Upper lobe of right lung (tissue), 1 donor: ENCODE measurements around the gene NXPE1. TPM values are rescaled to one million over a fixed set of nuclear protein-coding genes. Genes with fewer than 3 reads are reported as not detected.

Source experiments
- ATAC-seq: fragments of 200-7000 bp; cut with Tn5 transposase; one replicate; pipeline ENCODE4 v1.9.1; 2020; ENCODE audit warnings: mild to moderate bottlenecking, moderate library complexity
- DNase-seq: peaks from one replicate; pipeline ENCODE4 v3.0.0-alpha.2; 2020
- H3K27ac ChIP-seq: fragments of 200-600 bp; one replicate; pipeline ENCODE4 v1.8.0; 2022
- H3K27me3 ChIP-seq: fragments of 200-600 bp; one replicate; pipeline ENCODE4 v1.8.0; 2022; ENCODE audit warnings: mild to moderate bottlenecking
- H3K36me3 ChIP-seq: fragments of 200-600 bp; one replicate; pipeline ENCODE4 v1.8.0; 2022
- H3K4me1 ChIP-seq: fragments of 200-600 bp; one replicate; pipeline ENCODE4 v1.8.0; 2022
- H3K4me3 ChIP-seq: fragments of 200-600 bp; one replicate; pipeline ENCODE4 v1.8.0; 2022; ENCODE audit warnings: mild to moderate bottlenecking
- H3K9me3 ChIP-seq: fragments of 200-600 bp; one replicate; pipeline ENCODE4 v1.8.0; 2022
- intact Hi-C: fragments of 100-400 bp; cut with DNase I; formaldehyde crosslinking; loops from one replicate; pipeline ENCODE4 v1.11.0; 2022
- total RNA-seq: library from RNA; stranded (reverse); fragmentation: NEBNext Ultra II Directional; extraction: Animal tissue kit (Norgen Biotek cat#: 25700); gene quantifications from one replicate; pipeline ENCODE4 v1.2.1, GENCODE V29; 2021
- TF ChIP-seq, protein P1 (sequence below): fragments of 200-600 bp; IDR thresholded peaks from one replicate; pipeline ENCODE4 v1.8.0; 2022; ENCODE audit warnings: antibody characterized with exemption
- donor health status: DM: no; HTN: yes; CAD: no; lungs with severe emphysema.

Gene NXPE1
- total RNA-seq, 1 donor from 2014 or later = not detected

DNA sequence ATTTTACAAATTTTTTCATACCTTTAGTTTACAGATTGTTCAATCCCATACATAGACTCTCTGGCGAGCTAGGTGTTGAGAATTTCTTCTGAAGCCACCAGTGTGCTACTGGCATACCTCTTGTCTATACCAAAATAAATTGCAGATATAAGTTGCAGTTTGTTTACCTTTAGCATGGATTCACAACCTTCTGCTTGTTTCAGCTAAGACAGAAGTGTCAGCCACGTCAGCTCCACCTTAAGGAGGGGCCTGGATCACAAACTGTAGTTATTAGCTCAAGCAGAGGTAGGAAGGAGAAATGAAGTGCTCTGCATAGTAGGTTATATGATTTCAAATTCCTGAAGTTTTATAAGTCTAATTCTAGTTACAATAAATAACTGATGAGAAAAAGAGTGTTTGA lies 35.9 kb upstream of the NXPE1 start, which contains the start of gene NXPE4:
TSS of gene NXPE4 (minus strand) at position 216 of the 400 bp plus-strand sequence. CDS start 1,027 bp downstream, outside the sequence.
- intact Hi-C loops = no loop called here
- no peak within 1 kb of the TSS for H3K27ac ChIP-seq
- TF ChIP-seq, protein P1, sequence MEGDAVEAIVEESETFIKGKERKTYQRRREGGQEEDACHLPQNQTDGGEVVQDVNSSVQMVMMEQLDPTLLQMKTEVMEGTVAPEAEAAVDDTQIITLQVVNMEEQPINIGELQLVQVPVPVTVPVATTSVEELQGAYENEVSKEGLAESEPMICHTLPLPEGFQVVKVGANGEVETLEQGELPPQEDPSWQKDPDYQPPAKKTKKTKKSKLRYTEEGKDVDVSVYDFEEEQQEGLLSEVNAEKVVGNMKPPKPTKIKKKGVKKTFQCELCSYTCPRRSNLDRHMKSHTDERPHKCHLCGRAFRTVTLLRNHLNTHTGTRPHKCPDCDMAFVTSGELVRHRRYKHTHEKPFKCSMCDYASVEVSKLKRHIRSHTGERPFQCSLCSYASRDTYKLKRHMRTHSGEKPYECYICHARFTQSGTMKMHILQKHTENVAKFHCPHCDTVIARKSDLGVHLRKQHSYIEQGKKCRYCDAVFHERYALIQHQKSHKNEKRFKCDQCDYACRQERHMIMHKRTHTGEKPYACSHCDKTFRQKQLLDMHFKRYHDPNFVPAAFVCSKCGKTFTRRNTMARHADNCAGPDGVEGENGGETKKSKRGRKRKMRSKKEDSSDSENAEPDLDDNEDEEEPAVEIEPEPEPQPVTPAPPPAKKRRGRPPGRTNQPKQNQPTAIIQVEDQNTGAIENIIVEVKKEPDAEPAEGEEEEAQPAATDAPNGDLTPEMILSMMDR = no peak

DNA sequence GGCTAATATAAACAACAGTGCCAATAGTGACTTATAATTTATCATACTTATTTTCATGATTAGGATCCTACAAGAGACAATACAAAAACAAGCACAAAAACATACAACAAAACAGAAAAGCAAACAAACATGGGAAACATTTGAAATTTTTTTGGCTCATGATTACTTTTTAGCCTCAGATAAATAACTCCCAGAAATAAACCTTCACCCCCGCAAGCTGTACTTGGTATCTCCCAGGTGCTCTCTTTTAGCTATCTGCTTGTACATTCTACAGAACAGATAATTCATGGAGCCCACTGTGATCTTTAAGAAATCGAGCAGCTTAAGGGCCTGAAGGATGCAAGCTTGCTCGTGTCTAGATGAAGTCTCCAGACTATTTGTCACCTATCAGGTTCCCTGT lies 35.0 kb upstream of the NXPE1 start:
- no peak overlapping the region for H3K4me3 ChIP-seq
- no peak overlapping the region for H3K27ac ChIP-seq
- H3K9me3 ChIP-seq = no peaks in the 10 kb centered on the region
- no peaks in the 10 kb centered on the region for H3K36me3 ChIP-seq
- H3K4me1 ChIP-seq = no peaks in the 10 kb centered on the region
- TF ChIP-seq, protein P1 = no peak
- DNase-seq (no peak), ATAC-seq (no peak)
- intact Hi-C loops = no loop called here
- H3K27me3 ChIP-seq = no peaks in the 10 kb centered on the region

More for the DNA sequence above, 35.9 kb upstream of the NXPE1 start, which contains the start of gene NXPE4:
- ATAC-seq = no peak
- no peaks in the 10 kb centered on the region for H3K36me3 ChIP-seq
- H3K27me3 ChIP-seq = no peaks in the 10 kb centered on the region
- no peaks in the 10 kb centered on the region for H3K4me1 ChIP-seq
- H3K4me3 ChIP-seq = no peak within 1 kb of the TSS
- no peak for DNase-seq
- H3K9me3 ChIP-seq = no peaks in the 10 kb centered on the region

DNA sequence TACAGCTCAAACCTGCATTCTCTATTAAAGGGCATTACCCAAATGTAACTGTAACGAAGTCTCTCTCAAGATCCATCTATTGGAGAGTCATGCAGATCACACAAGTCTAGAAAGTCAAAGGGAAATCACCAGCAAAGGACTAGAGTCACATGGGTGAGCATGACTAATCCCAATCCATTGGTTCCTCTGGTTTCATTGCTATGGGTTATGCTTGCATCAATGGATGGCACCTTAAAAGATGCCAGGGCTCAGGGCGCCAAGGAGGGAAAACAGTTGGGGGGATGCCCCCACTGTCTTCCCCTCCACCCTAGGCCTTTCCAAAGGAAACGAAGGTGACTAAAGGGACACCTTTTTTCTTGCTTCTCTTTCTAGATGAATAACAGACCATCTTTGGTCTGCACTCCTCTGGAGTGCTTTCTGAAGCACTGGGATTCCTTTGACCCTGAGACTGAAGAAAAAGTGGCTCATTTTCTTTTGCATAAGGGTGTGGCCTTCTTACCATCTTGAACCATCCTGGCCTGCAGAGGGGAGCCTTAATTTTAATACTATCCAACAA lies 27.8 kb upstream of the NXPE1 start:
- Histone ChIP-seq H3K36me3 (no peaks in the 10 kb centered on the region), H3K27me3 (no peaks in the 10 kb centered on the region), H3K9me3 (peaks cover 14% of the 10 kb centered on the region), H3K27ac (no peak overlapping the region), H3K4me3 (no peak overlapping the region), H3K4me1 (no peaks in the 10 kb centered on the region)
- no peak for ATAC-seq
- intact Hi-C loops = no loop called here
- TF ChIP-seq, protein P1 = no peak
- no peak for DNase-seq

DNA sequence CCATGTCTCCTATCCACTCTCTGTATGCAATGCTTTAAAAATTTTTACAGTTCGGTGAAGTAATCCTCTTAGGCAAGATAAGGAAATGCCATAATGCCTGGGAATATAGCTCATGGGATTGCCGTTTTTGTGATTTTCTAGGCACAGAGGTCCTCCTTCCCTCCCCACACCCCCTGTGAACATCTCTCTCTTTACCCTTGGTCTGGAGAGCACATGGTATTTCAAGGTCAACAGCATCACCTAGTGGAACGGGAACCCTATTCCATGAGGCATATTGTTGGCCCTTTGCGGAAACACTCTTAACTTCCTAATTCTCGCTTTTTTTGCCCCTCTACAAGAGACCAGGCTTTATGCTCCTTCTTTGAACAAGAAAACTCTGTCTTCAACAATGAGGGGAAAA lies 27.1 kb upstream of the NXPE1 start:
- TF ChIP-seq, protein P1 = no peak
- intact Hi-C loops = no loop called here

DNA sequence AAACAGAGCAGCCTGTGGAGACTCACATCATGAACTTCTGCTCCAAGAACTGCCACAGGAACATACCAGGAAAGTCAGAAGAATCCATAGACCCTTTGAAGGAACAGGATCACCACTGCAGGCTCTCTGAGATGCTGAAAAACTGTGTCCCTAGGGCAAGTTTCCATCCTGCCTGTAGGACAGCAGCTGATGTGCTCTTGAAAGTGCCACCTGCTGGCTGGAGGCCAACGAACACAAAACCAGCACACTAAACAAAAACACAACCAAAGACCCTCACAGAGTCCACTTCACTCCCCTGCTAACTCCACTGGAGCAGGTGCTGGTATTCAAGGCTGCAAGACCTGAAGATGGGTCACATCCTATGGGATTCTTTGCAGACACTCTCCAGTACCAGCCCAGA lies 12.0 kb upstream of the NXPE1 start:
- H3K27me3 ChIP-seq = no peaks in the 10 kb centered on the region
- intact Hi-C loops = no loop called here
- H3K4me1 ChIP-seq = no peaks in the 10 kb centered on the region
- no peak for ATAC-seq
- TF ChIP-seq, protein P1 = no peak
- no peak for DNase-seq
- H3K9me3 ChIP-seq = peaks cover 6% of the 10 kb centered on the region
- H3K27ac ChIP-seq = no peak overlapping the region
- no peaks in the 10 kb centered on the region for H3K36me3 ChIP-seq
- H3K4me3 ChIP-seq = no peak overlapping the region

More for the DNA sequence above, 27.1 kb upstream of the NXPE1 start:
- no peak overlapping the region for H3K27ac ChIP-seq
- ATAC-seq (no peak), DNase-seq (no peak)
- H3K4me3 ChIP-seq = no peak overlapping the region
- H3K27me3 ChIP-seq = no peaks in the 10 kb centered on the region
- H3K9me3 ChIP-seq = peaks cover 14% of the 10 kb centered on the region
- no peaks in the 10 kb centered on the region for H3K36me3 ChIP-seq
- H3K4me1 ChIP-seq = no peaks in the 10 kb centered on the region

DNA sequence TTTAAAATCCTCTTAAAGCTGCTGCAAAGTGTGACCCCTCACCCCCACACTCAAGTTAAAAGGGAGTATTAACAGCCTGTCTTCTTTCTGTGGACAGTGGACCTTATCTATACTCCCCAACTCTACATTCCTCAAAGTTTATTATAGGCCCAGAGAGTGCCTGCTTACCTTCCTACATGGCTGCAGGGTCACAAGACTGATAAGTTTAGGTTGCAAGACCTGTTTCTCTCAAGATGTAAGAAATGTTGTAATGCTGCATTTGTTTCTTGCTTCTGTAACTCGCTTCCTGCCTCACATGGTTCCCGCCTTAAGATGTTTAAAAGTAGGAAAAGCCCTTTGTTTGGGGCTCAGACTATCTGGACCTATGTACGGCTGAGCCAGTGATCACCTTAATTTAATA lies 10.1 kb upstream of the NXPE1 start:
- Histone ChIP-seq H3K4me1 (no peaks in the 10 kb centered on the region), H3K27me3 (no peaks in the 10 kb centered on the region), H3K27ac (no peak overlapping the region), H3K4me3 (no peak overlapping the region), H3K36me3 (no peaks in the 10 kb centered on the region), H3K9me3 (peaks cover 3% of the 10 kb centered on the region)
- ATAC-seq = no peak
- no peak for DNase-seq
- TF ChIP-seq, protein P1 = no peak
- intact Hi-C loops = no loop called here
